ENCODE data around the gene LHFPL2.

The LHFPL2 gene

GRCh38 chr5:78594610-78595457 lies 53.7 kb downstream of the LHFPL2 start:
- DNase-seq (ENCODE audit: low spot score), result peak; percentile 11

- no peak for DNase-seq (ENCODE audit: low spot score)
Observed at GRCh38 chr5:78594021-78594420, 54.6 kb downstream of the LHFPL2 start.

- no peak for DNase-seq (ENCODE audit: low spot score)
Observed at GRCh38 chr5:78593465-78593864, 55.1 kb downstream of the LHFPL2 start.

DNA sequence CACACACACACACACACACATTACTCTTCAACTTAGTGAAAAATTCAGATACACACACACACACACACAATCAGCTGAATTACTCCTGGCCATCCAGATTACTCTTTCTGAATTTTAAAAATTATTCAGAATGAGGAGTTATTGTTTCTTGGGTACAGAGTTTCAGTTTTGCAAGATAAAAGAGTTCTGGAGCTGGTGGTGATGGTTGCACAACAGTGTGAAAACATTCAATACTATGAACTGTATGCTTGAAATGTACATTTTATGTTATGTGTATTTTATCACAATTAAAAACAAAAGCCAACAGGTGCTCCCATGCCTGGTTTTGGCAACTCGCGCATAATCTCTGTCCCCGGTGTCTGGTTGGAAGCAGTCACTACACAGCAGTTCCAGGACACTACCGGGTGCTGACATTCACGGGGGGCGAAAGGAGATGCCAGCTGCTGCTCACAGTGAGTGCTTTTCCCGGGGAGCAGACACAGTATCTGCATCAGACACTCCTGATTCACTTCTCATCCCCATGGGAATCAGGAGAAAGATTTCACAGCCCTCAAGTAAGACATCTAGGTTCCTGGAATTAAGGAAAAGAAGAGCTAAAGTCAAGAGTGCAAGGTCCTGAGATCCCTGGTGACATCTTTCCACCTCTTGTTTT lies 55.7 kb downstream of the LHFPL2 start:
- DNase-seq (ENCODE audit: low spot score), result no peak

GRCh38 chr5:78591972-78592700 lies 56.4 kb downstream of the LHFPL2 start:
- DNase-seq (ENCODE audit: low spot score), result no peak

DNA sequence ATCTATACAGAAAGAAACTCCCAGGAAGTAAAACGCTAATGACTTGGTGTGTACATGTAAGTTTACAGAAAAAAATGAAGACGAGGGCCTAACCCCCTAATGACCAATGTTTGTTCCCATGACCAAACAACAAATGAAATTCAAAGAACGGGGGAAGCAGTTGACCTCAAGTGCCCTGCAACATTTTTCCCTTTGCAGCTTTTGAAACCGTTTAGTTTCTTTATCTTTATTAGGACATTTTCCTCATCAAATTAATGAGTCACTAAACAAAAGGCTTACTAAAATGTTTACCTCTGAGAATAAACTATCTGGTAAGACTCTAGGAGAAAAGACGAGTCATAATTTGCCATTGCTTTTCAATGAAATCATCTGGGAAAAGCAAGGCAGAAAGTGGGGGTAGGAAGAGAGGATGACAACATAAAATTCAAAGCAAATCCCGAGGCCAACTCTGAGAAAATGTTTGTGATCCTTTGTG lies 57.4 kb downstream of the LHFPL2 start:
- DNase-seq (ENCODE audit: low spot score), result no peak

DNA sequence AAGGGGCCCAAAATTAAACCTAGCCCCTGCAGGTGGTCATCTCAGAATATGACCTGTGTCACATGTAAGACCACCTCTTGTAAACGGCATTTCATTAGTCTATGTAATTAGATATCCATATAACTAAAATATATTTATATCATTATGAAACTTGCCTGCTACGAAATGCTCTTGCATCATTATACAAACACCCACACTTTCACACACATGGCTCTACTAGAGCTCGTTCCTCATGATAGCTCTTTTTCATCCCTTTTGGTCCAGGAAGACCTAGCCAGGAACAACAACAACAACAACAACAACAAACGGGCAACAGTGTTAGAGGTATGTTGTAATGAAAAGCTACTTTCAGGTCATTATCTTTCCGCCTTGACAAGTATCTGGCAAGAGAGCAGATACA lies 58.6 kb downstream of the LHFPL2 start:
- DNase-seq (ENCODE audit: low spot score), result no peak

DNA sequence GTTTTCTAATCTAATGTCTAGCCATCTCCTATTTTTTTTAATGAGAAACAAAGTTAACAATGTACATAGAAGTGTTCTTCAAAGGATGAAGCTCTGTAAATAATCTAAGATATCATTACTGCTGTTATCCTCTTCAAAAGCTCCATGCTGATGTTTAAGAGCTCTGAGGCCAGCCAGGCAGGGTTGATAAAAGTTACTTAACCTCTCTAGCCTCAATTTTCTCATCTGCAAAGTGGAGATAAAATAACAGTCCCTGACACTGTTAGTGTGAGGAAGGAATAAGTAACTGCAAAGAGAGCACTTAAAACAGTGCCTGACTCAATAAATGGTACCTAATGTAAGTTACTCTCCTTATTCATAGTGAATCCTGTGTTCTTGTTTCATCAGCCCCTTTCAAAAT lies 60.1 kb downstream of the LHFPL2 start:
- DNase-seq (ENCODE audit: low spot score), result no peak

GRCh38 chr5:78587775-78588291 lies 60.7 kb downstream of the LHFPL2 start:
- no peak for DNase-seq (ENCODE audit: low spot score)

DNA sequence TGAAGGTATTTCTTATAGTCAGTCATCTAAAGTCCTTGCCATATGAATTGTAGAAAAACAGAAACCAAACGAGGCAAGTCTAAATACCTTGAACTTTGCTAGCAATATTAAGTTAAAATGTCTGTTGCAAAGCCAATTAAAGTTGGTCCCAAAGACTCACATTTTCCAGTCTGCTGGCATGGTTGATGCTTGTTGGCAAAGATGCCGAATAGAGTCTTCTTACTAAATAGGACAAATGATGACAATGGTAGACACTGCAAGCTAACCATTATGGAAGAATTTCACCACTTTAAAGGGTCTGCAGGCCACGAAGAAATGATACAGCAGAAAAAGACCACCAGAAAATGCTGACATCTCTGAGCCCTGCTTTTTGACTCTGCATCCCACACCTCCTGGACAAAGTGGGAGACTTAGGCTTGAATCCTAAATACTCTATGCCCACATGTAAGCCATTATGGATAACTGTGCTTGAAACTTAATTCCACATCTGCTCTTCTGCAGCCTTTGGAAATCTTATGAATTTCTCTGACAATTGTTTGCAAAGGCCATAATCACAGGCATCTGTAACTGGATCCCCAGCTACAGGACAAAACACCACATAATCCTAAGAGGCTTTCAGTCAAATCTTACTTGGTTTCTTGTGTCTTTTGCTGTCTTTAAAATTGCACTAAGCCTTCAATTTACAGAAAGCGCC lies 61.3 kb downstream of the LHFPL2 start:
- DNase-seq (ENCODE audit: low spot score), result no peak

DNA sequence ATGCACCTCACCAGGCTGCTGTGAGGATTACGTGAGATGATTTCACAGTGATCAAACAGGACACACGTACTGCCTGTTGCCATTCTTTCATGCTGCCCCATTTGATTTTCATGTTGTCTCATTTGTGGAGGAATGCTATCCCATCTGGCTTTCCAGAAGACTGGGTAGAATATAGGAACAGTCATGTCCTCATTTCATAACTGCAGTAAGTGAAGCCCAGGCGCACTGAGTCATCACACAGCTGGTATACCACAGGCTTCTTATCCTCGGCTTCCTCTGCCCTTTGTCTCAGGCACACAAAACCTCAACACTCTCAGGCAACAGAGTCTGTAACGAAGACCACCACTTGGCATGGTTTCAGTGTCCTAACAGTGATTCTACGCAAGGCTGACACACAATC lies 62.3 kb downstream of the LHFPL2 start:
- DNase-seq (ENCODE audit: low spot score), result no peak

DNA sequence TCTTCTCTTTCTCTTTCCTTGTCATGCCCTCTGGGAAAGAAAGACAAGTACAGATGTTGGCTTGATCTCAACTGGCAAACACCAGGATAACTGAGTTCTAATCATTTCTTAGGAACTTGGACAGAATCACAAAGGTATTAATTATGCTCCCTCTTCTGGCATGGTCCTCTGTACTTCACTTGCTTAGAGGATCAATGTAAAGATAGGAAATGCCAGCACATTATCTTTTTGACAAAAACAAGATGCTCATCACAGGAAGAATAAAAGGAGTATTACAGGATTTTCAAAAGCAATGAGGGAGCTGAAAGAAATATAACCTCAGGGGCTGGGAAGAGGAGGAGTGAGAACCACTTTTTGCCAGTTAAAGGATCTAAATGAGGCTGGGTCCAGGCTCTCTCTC lies 70.6 kb downstream of the LHFPL2 start:
- no peak for DNase-seq (ENCODE audit: low spot score)

GRCh38 chr5:78577071-78577807 lies 71.3 kb downstream of the LHFPL2 start:
- DNase-seq (ENCODE audit: low spot score), result no peak

DNA sequence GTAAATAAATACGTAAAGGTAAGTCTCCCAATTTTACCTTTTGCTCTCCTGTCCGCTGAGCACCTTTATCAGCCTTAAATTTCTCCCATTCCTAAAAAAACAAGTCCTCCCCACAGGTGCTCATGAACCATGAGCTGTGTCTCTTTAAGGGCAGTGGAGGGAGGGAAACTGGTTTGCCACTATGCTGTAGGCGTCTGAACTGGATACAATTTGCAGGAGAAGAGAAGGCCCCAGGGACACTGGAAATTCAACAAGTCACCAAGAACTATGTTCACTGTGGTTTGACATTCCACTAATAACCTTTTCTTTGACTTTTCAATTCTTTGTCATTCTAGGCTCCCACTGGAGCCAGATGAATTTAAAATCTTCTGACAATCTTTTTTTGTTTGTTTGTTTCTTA lies 72.2 kb downstream of the LHFPL2 start:
- no peak for DNase-seq (ENCODE audit: low spot score)

GRCh38 chr5:78574731-78575161 lies 73.8 kb downstream of the LHFPL2 start:
- no peak for DNase-seq (ENCODE audit: low spot score)

GRCh38 chr5:78574131-78574673 lies 74.4 kb downstream of the LHFPL2 start:
- no peak for DNase-seq (ENCODE audit: low spot score)

DNA sequence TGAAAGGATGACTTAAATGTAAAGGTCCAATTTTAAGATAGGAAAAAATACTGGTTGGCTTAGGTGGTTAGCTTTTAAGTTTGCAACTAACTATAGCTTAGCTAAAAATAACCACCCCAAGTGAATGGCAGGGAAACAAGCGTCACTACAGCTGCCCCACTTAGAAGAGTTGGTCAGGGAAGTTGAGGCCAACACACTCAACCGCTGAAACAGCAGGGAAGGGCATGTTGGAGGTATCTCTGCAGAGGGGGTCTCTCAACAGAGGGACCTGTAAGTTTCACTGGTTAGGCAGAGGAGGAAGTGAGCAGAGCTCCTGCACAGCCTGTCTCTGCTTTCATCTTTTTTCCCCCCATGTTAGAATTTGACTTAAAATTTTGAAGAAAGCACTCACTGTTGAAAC lies 75.3 kb downstream of the LHFPL2 start:
- DNase-seq (ENCODE audit: low spot score), result no peak

DNA sequence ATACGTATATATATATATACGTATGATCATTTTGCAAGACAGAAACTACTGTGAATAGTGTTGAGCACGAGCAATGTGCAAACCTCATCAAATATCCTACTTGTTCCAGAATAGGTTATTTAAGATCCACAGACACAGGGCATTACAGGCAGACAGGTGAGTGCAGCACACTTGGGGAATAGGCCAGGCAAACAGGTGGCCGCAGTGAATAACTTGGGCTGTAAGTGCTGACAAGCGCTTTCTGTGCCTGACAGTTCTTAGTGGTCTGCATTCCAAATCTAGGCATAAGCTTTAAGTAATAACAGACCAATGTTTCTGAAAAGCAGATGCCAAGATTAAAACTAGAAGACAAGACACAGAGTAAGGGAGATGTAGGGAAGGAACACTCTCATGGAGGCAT lies 77.9 kb downstream of the LHFPL2 start:
- DNase-seq (ENCODE audit: low spot score), result no peak

GRCh38 chr5:78569441-78569840 lies 79.1 kb downstream of the LHFPL2 start:
- no peak for DNase-seq (ENCODE audit: low spot score)

- DNase-seq (ENCODE audit: low spot score), result no peak
Observed at GRCh38 chr5:78568676-78569075, 79.9 kb downstream of the LHFPL2 start.

- no peak for DNase-seq (ENCODE audit: low spot score)
Observed at GRCh38 chr5:78568212-78568611, 80.4 kb downstream of the LHFPL2 start.
